IMR-90 (cell line): ENCODE measurements around the gene ETF1. TPM values are rescaled to one million over a fixed set of nuclear protein-coding genes. Genes with fewer than 3 reads are reported as not detected.
A peak's percentile ranks its signal among the peaks of the same experiment; 100 is the strongest.

ENCODE experiments used
- ATAC-seq: fragments of 200-7000 bp; cut with Tn5 transposase; 2 replicates; pipeline ENCODE4 v1.9.1; 2020; ENCODE audit warnings: low read depth, mild to moderate bottlenecking, moderate library complexity
- BruUV-seq: library from RNA; stranded (reverse); fragments of 400-500 nt; replicated peaks from 2 replicates; lab custom pipeline; 2021; lab: Mats Ljungman, UMichigan
- CTCF ChIA-PET: fragments of 300-600 bp; formaldehyde crosslinking; extraction: SDS; loops from one replicate; lab custom pipeline; 2021; ENCODE audit warnings: antibody characterized with exemption; lab: Yijun Ruan, JAX
- POLR2A ChIA-PET: fragments of 300-600 bp; sonication (Branson Sonifier 250); formaldehyde crosslinking; loops from one replicate; lab custom pipeline; 2022; ENCODE audit warnings: antibody characterized with exemption; ENCODE audit not compliant: unreplicated experiment; lab: Charles Lee
- DNase-seq: peaks from one replicate; pipeline ENCODE4 v3.0.0; 2013
- H2AFZ ChIP-seq: replicated peaks from 2 replicates; pipeline ENCODE3; 2013; ENCODE audit warnings: low read length, mild to moderate bottlenecking; ENCODE audit not compliant: poor library complexity
- H2AK5ac ChIP-seq: 2 replicates; pipeline ENCODE4 v1.6.1; 2013; ENCODE audit warnings: low read depth, low read length, inconsistent platforms
- H2AK9ac ChIP-seq: replicated peaks from 2 replicates; pipeline ENCODE3; 2013; ENCODE audit warnings: mild to moderate bottlenecking, low read depth, low read length, moderate library complexity; ENCODE audit not compliant: poor library complexity
- H2BK120ac ChIP-seq: 2 replicates; pipeline ENCODE4 v1.6.1; 2013; ENCODE audit warnings: low read depth, low read length, inconsistent platforms
- H2BK15ac ChIP-seq: 3 replicates; pipeline ENCODE4 v1.6.1; 2013; ENCODE audit warnings: low read depth, low read length, inconsistent platforms
- H2BK20ac ChIP-seq: 2 replicates; pipeline ENCODE4 v1.6.1; 2013; ENCODE audit warnings: low read depth, mild to moderate bottlenecking, inconsistent platforms, low read length, moderate library complexity
- H2BK5ac ChIP-seq: 2 replicates; pipeline ENCODE4 v1.6.1; 2013; ENCODE audit warnings: mild to moderate bottlenecking, low read depth, low read length, inconsistent platforms; ENCODE audit not compliant: poor library complexity, severe bottlenecking
- H3K14ac ChIP-seq: replicated peaks from 2 replicates; pipeline ENCODE4 v1.6.1; 2013; ENCODE audit warnings: low read depth, low read length, inconsistent platforms
- H3K18ac ChIP-seq: 2 replicates; pipeline ENCODE4 v1.6.1; 2013; ENCODE audit warnings: low read depth, low read length, control low read depth
- H3K23ac ChIP-seq: 2 replicates; pipeline ENCODE4 v1.6.1; 2013; ENCODE audit warnings: low read depth, low read length, inconsistent platforms
- H3K27ac ChIP-seq: 2 replicates; pipeline ENCODE4 v1.5.1; 2013; ENCODE audit warnings: mild to moderate bottlenecking, control low read depth, low read length; ENCODE audit not compliant: insufficient read depth
- H3K27me3 ChIP-seq: 2 replicates; pipeline ENCODE4 v1.6.1; 2013; ENCODE audit warnings: low read length; ENCODE audit not compliant: control insufficient read depth, insufficient read depth
- H3K36me3 ChIP-seq: 2 replicates; pipeline ENCODE4 v1.6.1; 2013; ENCODE audit warnings: low read length, mixed read lengths; ENCODE audit not compliant: control insufficient read depth, insufficient read depth
- H3K4ac ChIP-seq: 2 replicates; pipeline ENCODE4 v1.6.1; 2013; ENCODE audit warnings: low read depth, low read length, inconsistent platforms
- H3K4me1 ChIP-seq: 2 replicates; pipeline ENCODE4 v1.6.1; 2013; ENCODE audit warnings: low read length, mixed read lengths; ENCODE audit not compliant: control insufficient read depth, insufficient read depth
- H3K4me2 ChIP-seq: 2 replicates; pipeline ENCODE4 v1.6.1; 2013; ENCODE audit warnings: low read depth, mild to moderate bottlenecking, control low read depth, low read length, moderate library complexity
- H3K4me3 ChIP-seq: 2 replicates; pipeline ENCODE4 v1.5.1; 2013; ENCODE audit warnings: low read depth, mild to moderate bottlenecking, control low read depth, low read length, moderate library complexity; ENCODE audit not compliant: insufficient read depth
- H3K56ac ChIP-seq: 2 replicates; pipeline ENCODE4 v1.6.1; 2013; ENCODE audit warnings: low read length, inconsistent platforms; ENCODE audit not compliant: insufficient read depth; ENCODE audit errors: extremely low read depth
- H3K79me1 ChIP-seq, 2 experiments: 2 replicates each; pipeline ENCODE4 v1.6.1; 2013; ENCODE audit warnings: low read length in 2 of 2, inconsistent platforms in 1 of 2, low read depth in 1 of 2
- H3K9ac ChIP-seq: 2 replicates; pipeline ENCODE4 v1.6.1; 2013; ENCODE audit warnings: low read depth, low read length, control low read depth
- H3K9me1 ChIP-seq: 2 replicates; pipeline ENCODE4 v1.6.1; 2013; ENCODE audit warnings: low read length, inconsistent platforms; ENCODE audit not compliant: insufficient read depth
- H3K9me3 ChIP-seq: 2 replicates; pipeline ENCODE4 v1.6.1; 2013; ENCODE audit warnings: low read length; ENCODE audit not compliant: control insufficient read depth, insufficient read depth
- H4K20me1 ChIP-seq: 2 replicates; pipeline ENCODE4 v1.6.1; 2013; ENCODE audit warnings: low read length, inconsistent platforms; ENCODE audit not compliant: insufficient read depth
- H4K5ac ChIP-seq: 2 replicates; pipeline ENCODE4 v1.6.1; 2013; ENCODE audit warnings: mild to moderate bottlenecking, low read depth, low read length, control low read depth
- H4K8ac ChIP-seq, 2 experiments: 2 replicates each; pipeline ENCODE4 v1.6.1; 2013; ENCODE audit warnings: low read depth in 2 of 2, low read length in 2 of 2, control low read depth in 1 of 2, inconsistent platforms in 1 of 2
- H4K91ac ChIP-seq: 2 replicates; pipeline ENCODE4 v1.6.1; 2013; ENCODE audit warnings: low read depth, low read length, inconsistent platforms; ENCODE audit not compliant: insufficient read depth
- CEBPB ChIP-seq: IDR thresholded peaks from 2 replicates; pipeline ENCODE4 v1.6.1; 2012; ENCODE audit warnings: low read depth, low read length, improper control_type of control experiment
- CTCF ChIP-seq: conservative IDR thresholded peaks from 2 replicates; pipeline ENCODE4 v1.5.1; 2012; ENCODE audit warnings: mild to moderate bottlenecking, low read depth, low read length, improper control_type of control experiment
- POLR2A ChIP-seq: IDR thresholded peaks from 2 replicates; pipeline ENCODE4 v1.6.1; 2012; ENCODE audit warnings: mild to moderate bottlenecking, low read depth, low read length
- RCOR1 ChIP-seq: IDR thresholded peaks from 2 replicates; pipeline ENCODE4 v1.6.1; 2012; ENCODE audit warnings: mild to moderate bottlenecking, low read length, improper control_type of control experiment; ENCODE audit not compliant: insufficient replicate concordance
- RFX5 ChIP-seq: IDR thresholded peaks from 2 replicates; pipeline ENCODE4 v1.8.0; 2012; ENCODE audit warnings: low read depth, mild to moderate bottlenecking, low read length, moderate library complexity
- USF2 ChIP-seq: fragments of 150-350 bp; IDR thresholded peaks from 2 replicates; pipeline ENCODE4 v1.6.1; 2017; ENCODE audit warnings: mild to moderate bottlenecking, antibody characterized with exemption, low read length, low read depth
- WGBS, 2 experiments: methylation state at CpG; one replicate each; pipeline versions ENCODE4 v1.1.5 to v1.1.7; 2013; ENCODE audit warnings: missing lambda C conversion rate in 2 of 2; ENCODE audit not compliant: insufficient read length in 1 of 2; ENCODE audit errors: extremely low coverage in 2 of 2; 5-methylcytosine and 5-hydroxymethylcytosine counted together
- dilution Hi-C: fragments of 300-500 bp; cut with HindIII; formaldehyde crosslinking; loops from one replicate; pipeline ENCODE4 v1.14.3; 2018; ENCODE audit warnings: low sequenced_read_pairs; ENCODE audit not compliant: unreplicated experiment
- in situ Hi-C: fragments of 300-500 bp; cut with MboI; formaldehyde crosslinking; loops from 3 replicates; pipeline ENCODE4 v1.14.3; 2019; ENCODE audit warnings: low sequenced_read_pairs, inconsistent platforms, mixed read lengths
- intact Hi-C: fragments of 100-400 bp; cut with micrococcal nuclease; formaldehyde crosslinking; loops from 2 replicates; pipeline ENCODE4 v1.10.0; 2022
- polyA plus RNA-seq, 3 experiments: library from polyadenylated mRNA; depleted of rRNA; stranded (reverse); fragments of >200 nt; gene quantifications; 2 replicates each; pipeline ENCODE4 v1.2.3, GENCODE V29; 2012; ENCODE audit warnings: low replicate concordance in 1 of 3
- total RNA-seq: library from RNA; depleted of rRNA; stranded (reverse); fragments of >200 nt; gene quantifications from 2 replicates; pipeline ENCODE4 v1.2.3, GENCODE V29; 2012

ETF1 gene
- total and polyA plus RNA-seq, 2 of the 4 experiments (the other 2 are of a cell fraction): 53.2 to 126 TPM

- Histone ChIP-seq H3K56ac (no peak overlapping the region), H3K9ac (peak overlapping the region; percentile 61), H3K36me3 (peaks cover 18% of the 10 kb centered on the region), H4K20me1 (peaks cover 56% of the 10 kb centered on the region), H2AK5ac (no peak overlapping the region), H3K9me1 (peaks cover 23% of the 10 kb centered on the region), H3K18ac (no peak overlapping the region), H3K9me3 (no peaks in the 10 kb centered on the region), H3K4me3 (peak overlapping the region; percentile 66), H3K23ac (peak overlapping the region; percentile 63; the same call in 1 of the 2 replicates), H3K4me2 (peak overlapping the region; percentile 75), H3K4me1 (peaks cover 12% of the 10 kb centered on the region; the same call in 1 of the 2 replicates), H2BK15ac (no peak overlapping the region), H4K91ac (no peak overlapping the region), H4K5ac (no peak overlapping the region), H3K27me3 (no peaks in the 10 kb centered on the region), H3K79me1 (peaks cover 13 to 38% of the 10 kb centered on the region in 2 experiments), H2BK20ac (no peak overlapping the region), H2AFZ (peak overlapping the region; percentile 96), H2AK9ac (peak overlapping the region; percentile 75), H3K14ac (peak overlapping the region; percentile 65), H2BK120ac (no peak overlapping the region), H2BK5ac (no peak overlapping the region), H3K27ac (peak overlapping the region; percentile 4; the same call in 1 of the 2 replicates), H4K8ac (no peak overlapping the region), H3K4ac (no peak overlapping the region)
- DNase-seq (peak; percentile 39), ATAC-seq (no peak)
- BruUV-seq: no TSS peak
- ChIA-PET POLR2A (interaction anchor here (0.6 to 1.4 kb wide), 6 partner anchors 8 to 827 kb away, joined by 3 to 15 read pairs (median 6); partner anchors contain the start of genes ETF1, KIF20A and MATR3), CTCF (no interaction called here)
- WGBS, 2 experiments: 4% methylated on average over 21 of the region's 39 CpGs; no CpG with 5 or more reads in 1 of the 2 experiments
- dilution Hi-C loops (no loop called here), intact Hi-C loops (no loop called here), in situ Hi-C loops (no loop called here)
- TF ChIP-seq CEBPB (no peak), POLR2A (no peak), USF2 (peak; percentile 4; the same call in 1 of the 2 replicates), CTCF (no peak), RCOR1 (no peak), RFX5 (no peak)
These were observed 76.7 kb downstream of the ETF1 start for GRCh38 chr5:138466125-138466899.
